SK-N-SH (cell line): ENCODE data around the gene SEPSECS.

ENCODE experiments used
- CTCF ChIP-seq: fragments of 200-600 bp; sonication (generic); IDR thresholded peaks from 2 replicates; pipeline ENCODE4 v1.6.1; 2017; ENCODE audit warnings: antibody characterized with exemption, mild to moderate bottlenecking, moderate library complexity
- EP300 ChIP-seq, 2 experiments: IDR thresholded peaks; 2 replicates each; pipeline versions ENCODE4 v1.4.0 to v1.6.1; 2012; ENCODE audit warnings: borderline replicate concordance in 1 of 2, low read depth in 1 of 2, low read length in 1 of 2
- MXI1 ChIP-seq: IDR thresholded peaks from 2 replicates; pipeline ENCODE4 v1.6.1; 2012; ENCODE audit warnings: mild to moderate bottlenecking, low read depth, low read length, improper control_type of control experiment
- RXRA ChIP-seq: IDR thresholded peaks from 2 replicates; pipeline ENCODE4 v1.4.0; 2012; ENCODE audit warnings: low read depth, mild to moderate bottlenecking, borderline replicate concordance
- ZBTB33 ChIP-seq: IDR thresholded peaks from 2 replicates; pipeline ENCODE4 v1.4.0; 2012; ENCODE audit warnings: low read depth, borderline replicate concordance

- TF ChIP-seq ZBTB33 (no peak), EP300 (IDR thresholded peaks at IDR 0.05; ENCODE audit: borderline replicate concordance in 1 of 2, low read depth in 1 of 2, low read length in 1 of 2) (no peak), RXRA (no peak), CTCF (no peak), MXI1 (no peak)
Measured at GRCh38 chr4:25078523-25078922, 81.7 kb downstream of the SEPSECS start.
